Gastrocnemius medialis (tissue), 4 donors: ENCODE measurements around the gene CASP9. TPM values are rescaled to one million over a fixed set of nuclear protein-coding genes. Genes with fewer than 3 reads are reported as not detected.
"Not testable (repeated sequence)": the region's sequence is repeated elsewhere in the genome, so short reads cannot be mapped to it uniquely, and the experiment has no call there.

Source experiments
- ATAC-seq, 2 donors: fragments of 150-250 bp; one replicate each; pipeline ENCODE4 v1.9.1; 2016
- DNase-seq, 2 donors: peaks; one replicate each; pipeline ENCODE4 v3.0.0-alpha.2; 2019
- H3K27ac ChIP-seq, 4 donors: fragments of 200-600 bp; sonication (generic); 1 replicate in 1 of 4; 2 replicates in 3 of 4; pipeline ENCODE4 v1.5.1; 2016 to 2018; ENCODE audit warnings: mild to moderate bottlenecking in 2 of 4, moderate library complexity in 1 of 4
- H3K27me3 ChIP-seq, 3 donors: fragments of 200-600 bp; sonication (generic) in 2 of 3; 1 replicate in 1 of 3; 2 replicates in 2 of 3; pipeline versions ENCODE4 v1.5.1 to v1.6.0; 2016 to 2019; ENCODE audit warnings: mild to moderate bottlenecking in 1 of 3, moderate library complexity in 1 of 3
- H3K36me3 ChIP-seq, 2 donors: fragments of 200-600 bp; sonication (generic) in 1 of 2; one replicate each; pipeline ENCODE4 v1.5.1; 2017 to 2018
- H3K4me1 ChIP-seq, 2 donors: fragments of 200-600 bp; sonication (generic) in 1 of 2; one replicate each; pipeline ENCODE4 v1.5.1; 2016 to 2017; ENCODE audit warnings: mild to moderate bottlenecking in 2 of 2
- H3K4me3 ChIP-seq, 4 donors: fragments of 200-600 bp; sonication (generic) in 3 of 4; 1 replicate in 1 of 4; 2 replicates in 3 of 4; pipeline ENCODE4 v1.5.1; 2016 to 2019; ENCODE audit warnings: mild to moderate bottlenecking in 2 of 4
- H3K9me3 ChIP-seq, 3 donors: fragments of 200-600 bp; sonication (generic) in 2 of 3; 1 replicate in 1 of 3; 2 replicates in 2 of 3; pipeline ENCODE4 v1.5.1; 2016 to 2019
- POLR2A ChIP-seq, 2 donors: fragments of 450-650 bp; IDR thresholded peaks; one replicate each; pipeline ENCODE4 v1.6.1; 2017; ENCODE audit warnings: antibody characterized with exemption in 2 of 2, mild to moderate bottlenecking in 2 of 2, moderate library complexity in 2 of 2
- in situ Hi-C, 4 donors: fragments of 200-750 bp; cut with MboI; loops; one replicate each; pipeline versions ENCODE4 v1.15.0 to v1.8.0; 2017; ENCODE audit warnings: low sequenced_read_pairs in 4 of 4
- intact Hi-C: fragments of 100-400 bp; cut with DNase I; formaldehyde crosslinking; loops from one replicate; pipeline ENCODE4 v1.15.1; 2023; ENCODE audit warnings: low total_unique reads
- total RNA-seq, 4 donors: library from RNA; depleted of rRNA; stranded (reverse); fragments of >200 nt; gene quantifications; one replicate each; pipeline versions ENCODE4 v1.1.0 to v1.2.3, GENCODE V29; 2016
- TF ChIP-seq, protein P1 (sequence below), 5 experiments: fragments of 450-650 bp in 3 of 5; fragments of 200-600 bp in 2 of 5; sonication (generic) in 2 of 5; IDR thresholded peaks in 4 of 5; conservative IDR thresholded peaks in 1 of 5; 1 replicate in 4 of 5; 2 replicates in 1 of 5; pipeline ENCODE4 v1.5.1; 2016 to 2019; ENCODE audit warnings: antibody characterized with exemption in 5 of 5, mild to moderate bottlenecking in 3 of 5, moderate library complexity in 3 of 5

CASP9 gene
- total RNA-seq, 4 donors from 2014 or later: 5.2 to 9.6 (median 8.0) TPM

DNA sequence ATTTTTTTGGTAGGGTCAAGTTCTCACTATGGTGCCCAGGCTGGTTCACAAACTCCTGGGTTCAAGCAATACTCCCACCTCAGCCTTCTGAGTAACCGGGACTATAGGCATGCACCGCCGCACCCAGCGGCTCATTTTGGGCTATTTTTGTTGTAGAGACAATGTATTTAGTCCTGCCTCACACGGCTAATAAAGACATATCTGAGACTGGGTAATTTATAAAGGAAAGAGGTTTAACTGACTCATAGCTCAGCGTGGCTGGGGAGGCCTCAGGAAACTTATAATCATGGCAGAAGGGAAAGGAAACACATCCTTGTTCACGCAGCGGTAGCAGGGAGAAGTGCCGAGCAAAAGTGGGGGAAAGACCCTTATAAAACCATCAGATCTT is 63.3 kb downstream of the CASP9 start:
- H3K4me1 ChIP-seq: no peaks in the 10 kb centered on the region
- no peak overlapping the region for H3K4me3 ChIP-seq
- no peak for TF ChIP-seq POLR2A (IDR thresholded peaks at IDR 0.05)
- TF ChIP-seq, protein P1, sequence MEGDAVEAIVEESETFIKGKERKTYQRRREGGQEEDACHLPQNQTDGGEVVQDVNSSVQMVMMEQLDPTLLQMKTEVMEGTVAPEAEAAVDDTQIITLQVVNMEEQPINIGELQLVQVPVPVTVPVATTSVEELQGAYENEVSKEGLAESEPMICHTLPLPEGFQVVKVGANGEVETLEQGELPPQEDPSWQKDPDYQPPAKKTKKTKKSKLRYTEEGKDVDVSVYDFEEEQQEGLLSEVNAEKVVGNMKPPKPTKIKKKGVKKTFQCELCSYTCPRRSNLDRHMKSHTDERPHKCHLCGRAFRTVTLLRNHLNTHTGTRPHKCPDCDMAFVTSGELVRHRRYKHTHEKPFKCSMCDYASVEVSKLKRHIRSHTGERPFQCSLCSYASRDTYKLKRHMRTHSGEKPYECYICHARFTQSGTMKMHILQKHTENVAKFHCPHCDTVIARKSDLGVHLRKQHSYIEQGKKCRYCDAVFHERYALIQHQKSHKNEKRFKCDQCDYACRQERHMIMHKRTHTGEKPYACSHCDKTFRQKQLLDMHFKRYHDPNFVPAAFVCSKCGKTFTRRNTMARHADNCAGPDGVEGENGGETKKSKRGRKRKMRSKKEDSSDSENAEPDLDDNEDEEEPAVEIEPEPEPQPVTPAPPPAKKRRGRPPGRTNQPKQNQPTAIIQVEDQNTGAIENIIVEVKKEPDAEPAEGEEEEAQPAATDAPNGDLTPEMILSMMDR (IDR thresholded peaks at IDR 0.05 in 4 of 5, conservative IDR thresholded peaks at IDR 0.05 in 1 of 5): no peak
- in situ Hi-C loops (no loop called here), intact Hi-C loops (no loop called here)
- H3K9me3 ChIP-seq: no peaks in the 10 kb centered on the region
- no peak overlapping the region for H3K27ac ChIP-seq
- no peak for DNase-seq
- H3K36me3 ChIP-seq: no peaks in the 10 kb centered on the region
- no peak for ATAC-seq
- no peaks in the 10 kb centered on the region for H3K27me3 ChIP-seq

DNA sequence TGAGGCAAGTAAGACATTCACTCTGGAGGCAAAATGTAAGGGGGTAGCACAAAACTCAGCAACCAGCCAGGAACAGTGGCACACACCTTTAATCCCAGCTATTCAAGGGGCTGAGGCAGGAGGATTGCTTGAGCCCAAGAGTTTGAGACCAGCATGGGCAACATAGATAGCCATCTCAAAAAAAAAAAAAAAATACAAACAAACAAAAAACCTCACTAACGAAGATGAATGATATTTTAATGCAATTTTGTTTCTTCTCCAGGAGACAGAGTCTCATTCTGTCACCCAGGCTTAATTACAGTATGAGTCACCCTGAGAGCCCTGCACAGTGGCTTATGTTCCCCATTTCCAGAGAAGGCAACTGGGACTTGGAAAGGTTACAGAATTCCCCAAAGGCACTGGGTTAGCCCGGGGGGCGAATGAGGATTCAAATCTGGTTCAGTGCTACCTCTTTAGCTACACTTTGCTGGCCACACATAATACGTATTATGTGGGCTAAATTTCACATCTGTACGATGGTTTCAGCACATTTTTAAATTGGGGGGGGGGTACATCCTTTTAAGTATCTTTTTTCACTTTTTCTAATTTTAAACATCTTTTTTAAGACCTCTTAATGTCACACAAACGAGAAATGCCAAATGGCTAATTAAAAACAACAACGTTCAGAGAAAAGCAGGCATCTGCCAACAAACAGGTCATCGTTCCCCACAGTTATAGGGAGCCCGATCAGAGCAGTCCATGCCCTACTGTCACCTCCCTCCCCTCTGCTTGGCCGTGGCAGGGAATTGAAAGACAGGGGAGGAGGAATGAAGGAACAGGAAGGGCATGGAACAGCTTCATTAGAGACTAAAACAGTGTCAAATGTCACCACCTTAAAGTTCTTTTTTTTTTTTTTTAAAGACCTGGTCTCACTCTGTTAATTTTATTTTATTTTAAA is 64.0 kb downstream of the CASP9 start:
- H3K27me3 ChIP-seq: no peaks in the 10 kb centered on the region
- intact Hi-C loops: no loop called here

DNA sequence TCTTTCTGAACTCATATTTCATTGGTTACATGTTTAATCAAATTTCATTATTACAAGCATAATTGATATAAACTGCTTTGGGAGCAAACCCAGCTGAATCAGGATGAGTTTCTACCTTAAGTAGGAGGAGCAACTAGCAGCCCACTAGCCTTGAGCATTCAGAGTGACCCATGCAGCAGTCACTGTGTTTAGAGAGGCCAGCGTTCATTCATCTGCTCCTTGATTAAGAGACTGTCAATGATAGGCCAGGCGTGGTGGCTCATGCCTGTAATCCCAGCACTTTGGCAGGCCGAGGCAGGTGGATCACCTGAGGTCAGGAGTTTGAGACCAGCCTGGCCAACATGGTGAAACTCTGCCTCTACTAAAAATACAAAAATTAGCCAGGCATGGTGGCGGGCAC is 65.6 kb downstream of the CASP9 start:
- H3K27me3 ChIP-seq, H3K4me1 ChIP-seq, DNase-seq, intact Hi-C loops, H3K9me3 ChIP-seq, in situ Hi-C loops, ATAC-seq, H3K4me3 ChIP-seq, H3K27ac ChIP-seq, H3K36me3 ChIP-seq: not testable (repeated sequence)

More for the DNA sequence above, 64.0 kb downstream of the CASP9 start:
- TF ChIP-seq, protein P1 (IDR thresholded peaks at IDR 0.05 in 4 of 5, conservative IDR thresholded peaks at IDR 0.05 in 1 of 5): no peak
- no peak for TF ChIP-seq POLR2A (IDR thresholded peaks at IDR 0.05)
- no peak overlapping the region for H3K27ac ChIP-seq
- H3K4me3 ChIP-seq: no peak overlapping the region
- in situ Hi-C loops: no loop called here
- DNase-seq: no peak
- H3K36me3 ChIP-seq: no peaks in the 10 kb centered on the region
- no peaks in the 10 kb centered on the region for H3K9me3 ChIP-seq
- no peak for ATAC-seq
- H3K4me1 ChIP-seq: no peaks in the 10 kb centered on the region

DNA sequence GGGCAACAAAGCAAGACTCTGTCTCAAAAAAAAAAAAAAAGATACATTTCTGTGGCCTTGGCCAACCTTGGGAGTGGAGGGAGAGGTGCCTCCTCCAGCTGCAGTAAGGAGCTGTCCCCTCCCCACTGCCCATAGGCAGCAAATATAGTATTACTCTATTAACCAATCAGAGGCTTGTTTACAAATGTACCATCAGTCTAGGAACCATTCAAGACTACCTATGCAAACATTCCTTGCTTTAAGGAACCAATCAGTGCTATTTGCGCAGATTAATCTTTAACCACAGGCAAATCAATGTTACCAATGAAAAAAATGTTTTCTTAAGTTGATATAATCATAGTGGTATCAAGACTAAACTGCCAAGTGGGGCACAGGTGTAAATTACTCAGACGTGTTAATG is 66.4 kb downstream of the CASP9 start:
- TF ChIP-seq, protein P1 (IDR thresholded peaks at IDR 0.05 in 4 of 5, conservative IDR thresholded peaks at IDR 0.05 in 1 of 5): no peak
- TF ChIP-seq POLR2A (IDR thresholded peaks at IDR 0.05): no peak
- H3K9me3 ChIP-seq: no peaks in the 10 kb centered on the region
- H3K4me3 ChIP-seq: no peak overlapping the region
- in situ Hi-C loops: no loop called here
- no peak for ATAC-seq
- DNase-seq: no peak
- intact Hi-C loops: no loop called here
- H3K27ac ChIP-seq: no peak overlapping the region
- no peaks in the 10 kb centered on the region for H3K4me1 ChIP-seq
- no peaks in the 10 kb centered on the region for H3K27me3 ChIP-seq
- no peaks in the 10 kb centered on the region for H3K36me3 ChIP-seq

DNA sequence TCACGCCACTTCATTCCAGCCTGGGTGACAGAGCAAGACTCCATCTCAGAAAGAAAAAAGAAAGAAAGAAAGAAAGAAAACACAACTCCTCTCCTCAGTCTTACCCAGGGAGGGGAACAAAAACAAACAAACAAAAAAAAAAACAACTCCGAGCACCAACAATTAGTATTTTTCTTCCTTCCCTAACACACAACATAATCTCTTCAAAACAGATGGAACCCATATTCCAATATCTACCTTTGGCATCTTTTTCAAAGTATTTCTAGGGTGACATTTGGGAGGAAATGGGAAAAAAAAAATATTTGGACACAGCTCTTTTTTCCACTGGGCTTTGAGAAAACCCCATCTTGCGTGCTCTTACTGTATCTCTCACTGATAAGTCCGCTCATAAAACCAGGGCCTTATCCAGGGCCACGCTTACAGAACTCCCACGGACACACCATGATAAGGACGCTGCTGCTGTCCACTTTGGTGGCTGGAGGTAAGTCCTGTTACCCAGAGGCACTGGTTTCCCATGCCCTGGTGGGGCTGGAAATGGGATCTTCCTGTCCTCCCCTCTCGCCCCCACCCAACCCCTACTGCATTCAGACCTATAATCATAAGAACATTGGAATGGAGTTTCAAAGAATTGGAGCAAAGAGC is 67.6 kb downstream of the CASP9 start, which contains the start of gene CELA2A:
Gene CELA2A, plus strand, starts transcription at position 420 of the 642 bp plus-strand sequence. Its CDS starts 22 bp downstream, at position 442.
- Histone ChIP-seq H3K27ac (no peak within 1 kb of the TSS), H3K4me3 (no peak within 1 kb of the TSS), H3K36me3 (no peaks in the 10 kb centered on the region), H3K4me1 (no peaks in the 10 kb centered on the region), H3K9me3 (no peaks in the 10 kb centered on the region), H3K27me3 (no peaks in the 10 kb centered on the region)
- ATAC-seq (no peak), DNase-seq (no peak)
- intact Hi-C loops (no loop called here), in situ Hi-C loops (no loop called here)
- TF ChIP-seq POLR2A (IDR thresholded peaks at IDR 0.05): no peak
- TF ChIP-seq, protein P1 (IDR thresholded peaks at IDR 0.05 in 4 of 5, conservative IDR thresholded peaks at IDR 0.05 in 1 of 5): no peak
